Thyroid gland (tissue), 4 donors: ENCODE data around the gene ZNF76.

Experiments used
- CTCF ChIP-seq, 6 experiments: fragments of 200-600 bp in 3 of 6; fragments of 450-650 bp in 3 of 6; sonication (generic) in 3 of 6; IDR thresholded peaks; one replicate each; pipeline ENCODE4 v1.5.1; 2016 to 2019; ENCODE audit warnings: antibody characterized with exemption in 6 of 6, mild to moderate bottlenecking in 2 of 6, inconsistent platforms in 1 of 6, moderate library complexity in 1 of 6
- POLR2A ChIP-seq, 2 donors: fragments of 450-650 bp; IDR thresholded peaks; one replicate each; pipeline ENCODE4 v1.6.1; 2017; ENCODE audit warnings: antibody characterized with exemption in 2 of 2, mild to moderate bottlenecking in 2 of 2, moderate library complexity in 1 of 2

GRCh38 chr6:35267446-35267845 lies 7.9 kb downstream of the ZNF76 start:
- TF ChIP-seq POLR2A (IDR thresholded peaks at IDR 0.05): no peak
- no peak for TF ChIP-seq CTCF (IDR thresholded peaks at IDR 0.05)
